ENCODE data around the gene HEBP1. TPM values are rescaled to one million over a fixed set of nuclear protein-coding genes. Genes with fewer than 3 reads are reported as not detected.

Gene HEBP1
- total RNA-seq, 1 donor from 2014 or later = 28.9 TPM

DNA sequence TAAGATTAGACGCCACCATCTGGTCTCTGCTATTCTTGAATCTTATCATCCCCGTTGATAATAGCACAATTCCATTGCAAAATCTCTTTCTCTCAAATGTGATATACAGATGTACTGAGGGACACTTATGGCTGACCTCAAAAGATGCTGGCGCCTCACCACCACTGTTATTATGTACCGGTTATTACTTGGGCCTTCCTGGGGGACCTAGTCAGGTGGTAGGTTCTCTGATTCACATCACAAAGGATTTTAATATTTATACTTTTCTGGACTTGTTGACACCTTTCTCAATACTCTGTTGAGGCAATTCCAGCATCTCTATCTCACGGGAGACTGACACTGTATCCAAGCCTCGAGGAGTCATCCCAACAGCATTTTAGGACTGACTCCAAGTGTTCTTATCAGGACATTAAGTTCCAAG lies 22.8 kb upstream of the HEBP1 start:
- no peak overlapping the region for H3K9ac ChIP-seq (ENCODE audit: low read length)
- Mint-ChIP-seq H3K4me3 (ENCODE audit: unreplicated experiment) (no peak overlapping the region), H3K4me1 (ENCODE audit: low read depth, unreplicated experiment) (no peaks in the 10 kb centered on the region), H3K9me3 (ENCODE audit: unreplicated experiment) (no peaks in the 10 kb centered on the region), H3K27ac (ENCODE audit: unreplicated experiment) (no peak overlapping the region), H3K36me3 (ENCODE audit: low read depth, unreplicated experiment) (no peaks in the 10 kb centered on the region), H3K27me3 (ENCODE audit: low read depth, unreplicated experiment) (peaks cover 2% of the 10 kb centered on the region)
- no peaks in the 10 kb centered on the region for H3K27me3 ChIP-seq (ENCODE audit: insufficient read depth, low read length)
- H3K27ac ChIP-seq (ENCODE audit: low read depth, low read length) = no peak overlapping the region
- no peak overlapping the region for H3K4me2 ChIP-seq (ENCODE audit: low read length)
- DNase-seq (ENCODE audit: low read depth) (no peak), FAIRE-seq (no peak)
- no peaks in the 10 kb centered on the region for H4K20me1 ChIP-seq (ENCODE audit: insufficient read depth, low read length)
- no peaks in the 10 kb centered on the region for H3K9me3 ChIP-seq (ENCODE audit: insufficient read depth, low read depth, low read length)
- H3K79me2 ChIP-seq (ENCODE audit: insufficient read depth, low read length) = no peaks in the 10 kb centered on the region
- no peaks in the 10 kb centered on the region for H3K4me1 ChIP-seq (ENCODE audit: insufficient read depth, low read length)
- H3K36me3 ChIP-seq (ENCODE audit: insufficient read depth, low read length) = no peaks in the 10 kb centered on the region
- no peak overlapping the region for H2AFZ ChIP-seq (ENCODE audit: low read depth, low read length)
- no peak for TF ChIP-seq EZH2 (IDR thresholded peaks at IDR 0.05; ENCODE audit: insufficient read depth, low read length)
- TF ChIP-seq, protein P1, sequence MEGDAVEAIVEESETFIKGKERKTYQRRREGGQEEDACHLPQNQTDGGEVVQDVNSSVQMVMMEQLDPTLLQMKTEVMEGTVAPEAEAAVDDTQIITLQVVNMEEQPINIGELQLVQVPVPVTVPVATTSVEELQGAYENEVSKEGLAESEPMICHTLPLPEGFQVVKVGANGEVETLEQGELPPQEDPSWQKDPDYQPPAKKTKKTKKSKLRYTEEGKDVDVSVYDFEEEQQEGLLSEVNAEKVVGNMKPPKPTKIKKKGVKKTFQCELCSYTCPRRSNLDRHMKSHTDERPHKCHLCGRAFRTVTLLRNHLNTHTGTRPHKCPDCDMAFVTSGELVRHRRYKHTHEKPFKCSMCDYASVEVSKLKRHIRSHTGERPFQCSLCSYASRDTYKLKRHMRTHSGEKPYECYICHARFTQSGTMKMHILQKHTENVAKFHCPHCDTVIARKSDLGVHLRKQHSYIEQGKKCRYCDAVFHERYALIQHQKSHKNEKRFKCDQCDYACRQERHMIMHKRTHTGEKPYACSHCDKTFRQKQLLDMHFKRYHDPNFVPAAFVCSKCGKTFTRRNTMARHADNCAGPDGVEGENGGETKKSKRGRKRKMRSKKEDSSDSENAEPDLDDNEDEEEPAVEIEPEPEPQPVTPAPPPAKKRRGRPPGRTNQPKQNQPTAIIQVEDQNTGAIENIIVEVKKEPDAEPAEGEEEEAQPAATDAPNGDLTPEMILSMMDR (IDR thresholded peaks at IDR 0.05; ENCODE audit: insufficient read depth, low read depth, low read length) = no peak
- no peak overlapping the region for H3K4me3 ChIP-seq (ENCODE audit: insufficient read depth, low read depth, low read length)

DNA sequence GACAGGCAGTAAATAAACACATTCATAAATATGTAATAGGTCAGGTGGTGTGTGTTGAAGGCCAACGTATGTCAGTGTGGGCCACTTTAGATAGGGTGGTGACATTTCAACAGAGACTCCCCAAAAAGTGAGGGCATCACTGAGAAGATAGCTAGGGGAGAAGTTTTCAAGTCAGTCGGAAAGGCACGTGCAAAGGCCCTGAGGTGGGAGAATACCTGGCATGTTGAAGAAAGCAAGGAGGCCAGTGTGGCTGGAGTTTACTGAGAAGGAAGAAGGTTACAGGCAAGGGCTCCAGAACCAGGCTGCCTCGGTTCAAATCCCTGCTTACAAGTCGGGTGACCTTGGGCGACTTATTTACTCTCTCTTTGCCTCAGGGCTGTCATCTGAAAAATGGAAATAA lies 11.0 kb upstream of the HEBP1 start:
- Mint-ChIP-seq H3K4me1 (ENCODE audit: low read depth, unreplicated experiment) (no peaks in the 10 kb centered on the region), H3K9me3 (ENCODE audit: unreplicated experiment) (no peaks in the 10 kb centered on the region), H3K27me3 (ENCODE audit: low read depth, unreplicated experiment) (peaks cover 4% of the 10 kb centered on the region), H3K36me3 (ENCODE audit: low read depth, unreplicated experiment) (no peaks in the 10 kb centered on the region), H3K4me3 (ENCODE audit: unreplicated experiment) (no peak overlapping the region), H3K27ac (ENCODE audit: unreplicated experiment) (no peak overlapping the region)
- Histone ChIP-seq H3K4me2 (ENCODE audit: low read length) (no peak overlapping the region), H3K4me3 (ENCODE audit: insufficient read depth, low read depth, low read length) (no peak overlapping the region), H3K9ac (ENCODE audit: low read length) (no peak overlapping the region), H3K27ac (ENCODE audit: low read depth, low read length) (no peak overlapping the region), H4K20me1 (ENCODE audit: insufficient read depth, low read length) (no peaks in the 10 kb centered on the region), H3K27me3 (ENCODE audit: insufficient read depth, low read length) (no peaks in the 10 kb centered on the region), H3K36me3 (ENCODE audit: insufficient read depth, low read length) (no peaks in the 10 kb centered on the region), H3K79me2 (ENCODE audit: insufficient read depth, low read length) (no peaks in the 10 kb centered on the region), H3K9me3 (ENCODE audit: insufficient read depth, low read depth, low read length) (no peaks in the 10 kb centered on the region), H3K4me1 (ENCODE audit: insufficient read depth, low read length) (no peaks in the 10 kb centered on the region), H2AFZ (ENCODE audit: low read depth, low read length) (no peak overlapping the region)
- FAIRE-seq = no peak
- DNase-seq (ENCODE audit: low read depth) = no peak
- TF ChIP-seq, protein P1 (IDR thresholded peaks at IDR 0.05; ENCODE audit: insufficient read depth, low read depth, low read length) = no peak

DNA sequence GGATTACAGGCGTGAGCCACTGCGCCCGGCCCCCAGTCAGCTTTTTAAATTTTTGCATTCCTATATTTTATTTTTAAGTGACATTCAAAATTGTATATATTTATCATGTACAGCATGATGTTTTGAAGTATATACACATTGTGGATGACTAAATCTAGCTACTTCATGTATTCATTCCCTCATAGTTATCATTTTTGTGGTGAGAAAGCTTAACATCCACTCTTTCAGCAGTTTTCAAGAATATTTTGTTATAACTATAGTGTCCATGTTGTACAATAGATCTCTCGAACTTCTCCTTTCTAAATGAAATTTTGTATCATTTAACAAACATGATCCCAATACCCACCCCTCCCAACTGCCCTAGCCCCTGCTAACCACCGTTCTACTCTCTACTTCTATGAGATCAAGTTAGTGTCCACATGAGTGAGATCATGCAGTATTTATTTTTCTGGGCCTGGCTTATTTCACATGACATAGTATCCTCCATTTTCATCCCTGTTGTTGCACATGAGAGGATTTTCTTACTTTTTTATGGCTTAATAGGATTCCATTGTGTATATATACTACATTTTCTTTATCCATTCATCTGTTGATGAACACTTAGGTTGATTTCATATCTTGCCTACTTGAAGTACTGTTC lies 8.8 kb upstream of the HEBP1 start:
- Mint-ChIP-seq H3K27ac (ENCODE audit: unreplicated experiment) (peak overlapping the region; percentile 13), H3K4me1 (ENCODE audit: low read depth, unreplicated experiment) (no peaks in the 10 kb centered on the region), H3K36me3 (ENCODE audit: low read depth, unreplicated experiment) (no peaks in the 10 kb centered on the region), H3K9me3 (ENCODE audit: unreplicated experiment) (no peaks in the 10 kb centered on the region), H3K4me3 (ENCODE audit: unreplicated experiment) (no peak overlapping the region), H3K27me3 (ENCODE audit: low read depth, unreplicated experiment) (peaks cover 8% of the 10 kb centered on the region)
- DNase-seq (ENCODE audit: low read depth) (peak; percentile 16), FAIRE-seq (no peak)
- H3K36me3 ChIP-seq (ENCODE audit: insufficient read depth, low read length) = no peaks in the 10 kb centered on the region
- no peak overlapping the region for H2AFZ ChIP-seq (ENCODE audit: low read depth, low read length)
- H3K4me1 ChIP-seq (ENCODE audit: insufficient read depth, low read length) = no peaks in the 10 kb centered on the region
- H4K20me1 ChIP-seq (ENCODE audit: insufficient read depth, low read length) = no peaks in the 10 kb centered on the region
- no peak overlapping the region for H3K4me3 ChIP-seq (ENCODE audit: insufficient read depth, low read depth, low read length)
- no peak overlapping the region for H3K4me2 ChIP-seq (ENCODE audit: low read length)
- no peak for TF ChIP-seq EZH2 (IDR thresholded peaks at IDR 0.05; ENCODE audit: insufficient read depth, low read length)
- H3K79me2 ChIP-seq (ENCODE audit: insufficient read depth, low read length) = no peaks in the 10 kb centered on the region
- H3K9me3 ChIP-seq (ENCODE audit: insufficient read depth, low read depth, low read length) = no peaks in the 10 kb centered on the region
- no peak overlapping the region for H3K9ac ChIP-seq (ENCODE audit: low read length)
- H3K27ac ChIP-seq (ENCODE audit: low read depth, low read length) = no peak overlapping the region
- no peaks in the 10 kb centered on the region for H3K27me3 ChIP-seq (ENCODE audit: insufficient read depth, low read length)

Data from astrocyte (in vitro differentiated cells and primary cell).